Transverse colon (tissue), 4 donors: ENCODE data around the gene SGMS2. TPM values are rescaled to one million over a fixed set of nuclear protein-coding genes. Genes with fewer than 3 reads are reported as not detected.

ENCODE experiments used
- DNase-seq: peaks from one replicate; pipeline ENCODE4 v3.0.0-alpha.2; 2019
- H3K27ac ChIP-seq, 4 donors: fragments of 200-600 bp; sonication (generic); 2 replicates each; pipeline ENCODE4 v1.5.1; 2016 to 2018; ENCODE audit warnings: inconsistent platforms in 4 of 4
- H3K27me3 ChIP-seq: fragments of 200-600 bp; sonication (generic); 2 replicates; pipeline ENCODE4 v1.5.1; 2017; ENCODE audit warnings: inconsistent platforms
- H3K36me3 ChIP-seq, 4 donors: fragments of 200-600 bp; sonication (generic); 2 replicates each; pipeline ENCODE4 v1.5.1; 2017 to 2019; ENCODE audit warnings: inconsistent platforms in 4 of 4
- H3K4me1 ChIP-seq, 4 donors: fragments of 200-600 bp; sonication (generic); 2 replicates each; pipeline ENCODE4 v1.5.1; 2017 to 2020; ENCODE audit warnings: inconsistent platforms in 4 of 4
- H3K4me3 ChIP-seq, 4 donors: fragments of 200-600 bp; sonication (generic); 1 replicate in 1 of 4; 2 replicates in 3 of 4; pipeline versions ENCODE4 v1.5.1 to v1.6.1; 2017 to 2019; ENCODE audit warnings: inconsistent platforms in 4 of 4
- H3K9me3 ChIP-seq, 2 donors: fragments of 200-600 bp; sonication (generic); 2 replicates each; pipeline ENCODE4 v1.5.1; 2017 to 2019; ENCODE audit warnings: inconsistent platforms in 2 of 2
- EP300 ChIP-seq: sonication (generic); formaldehyde crosslinking; IDR thresholded peaks from one replicate; pipeline ENCODE4 v1.6.1; 2017; ENCODE audit warnings: antibody characterized with exemption, low read depth
- POLR2A ChIP-seq: fragments of 450-650 bp; IDR thresholded peaks from one replicate; pipeline ENCODE4 v1.6.1; 2016; ENCODE audit warnings: antibody characterized with exemption, mild to moderate bottlenecking, moderate library complexity
- POLR2AphosphoS5 ChIP-seq, 3 donors: sonication (generic); formaldehyde crosslinking; IDR thresholded peaks; one replicate each; pipeline ENCODE4 v1.6.1; 2016; ENCODE audit warnings: antibody characterized with exemption in 3 of 3
- WGBS, 2 donors: methylation state at CpG; one replicate each; pipeline ENCODE4 v1.1.5; 2018; ENCODE audit warnings: low coverage in 1 of 2; 5-methylcytosine and 5-hydroxymethylcytosine counted together
- in situ Hi-C, 4 donors: fragments of 200-750 bp; cut with MboI; loops; one replicate each; pipeline versions ENCODE4 v1.15.0 to v1.15.1; 2017; ENCODE audit warnings: low sequenced_read_pairs in 3 of 4, low pct_ligation_motif_present in 1 of 4, low pct_unique_long_range_greater_than_20kb in 1 of 4
- intact Hi-C: fragments of 100-400 bp; cut with DNase I; formaldehyde crosslinking; loops from one replicate; pipeline ENCODE4 v1.15.1; 2023; ENCODE audit warnings: low total_unique reads
- total RNA-seq, 4 donors: library from RNA; depleted of rRNA; stranded (reverse); fragments of >200 nt; gene quantifications; one replicate each; pipeline ENCODE4 v1.1.0, GENCODE V29; 2016
- TF ChIP-seq, protein P1 (sequence below), 5 experiments: fragments of 200-600 bp in 3 of 5; fragments of 450-650 bp in 2 of 5; sonication (generic) in 3 of 5; IDR thresholded peaks; 1 replicate in 2 of 5; 2 replicates in 3 of 5; pipeline ENCODE4 v1.5.1; 2016 to 2017; ENCODE audit warnings: antibody characterized with exemption in 5 of 5, inconsistent platforms in 3 of 5, mild to moderate bottlenecking in 2 of 5, moderate library complexity in 1 of 5

SGMS2 gene
- total RNA-seq, 4 donors from 2014 or later, result 75.8 to 203 (median 122) TPM

DNA sequence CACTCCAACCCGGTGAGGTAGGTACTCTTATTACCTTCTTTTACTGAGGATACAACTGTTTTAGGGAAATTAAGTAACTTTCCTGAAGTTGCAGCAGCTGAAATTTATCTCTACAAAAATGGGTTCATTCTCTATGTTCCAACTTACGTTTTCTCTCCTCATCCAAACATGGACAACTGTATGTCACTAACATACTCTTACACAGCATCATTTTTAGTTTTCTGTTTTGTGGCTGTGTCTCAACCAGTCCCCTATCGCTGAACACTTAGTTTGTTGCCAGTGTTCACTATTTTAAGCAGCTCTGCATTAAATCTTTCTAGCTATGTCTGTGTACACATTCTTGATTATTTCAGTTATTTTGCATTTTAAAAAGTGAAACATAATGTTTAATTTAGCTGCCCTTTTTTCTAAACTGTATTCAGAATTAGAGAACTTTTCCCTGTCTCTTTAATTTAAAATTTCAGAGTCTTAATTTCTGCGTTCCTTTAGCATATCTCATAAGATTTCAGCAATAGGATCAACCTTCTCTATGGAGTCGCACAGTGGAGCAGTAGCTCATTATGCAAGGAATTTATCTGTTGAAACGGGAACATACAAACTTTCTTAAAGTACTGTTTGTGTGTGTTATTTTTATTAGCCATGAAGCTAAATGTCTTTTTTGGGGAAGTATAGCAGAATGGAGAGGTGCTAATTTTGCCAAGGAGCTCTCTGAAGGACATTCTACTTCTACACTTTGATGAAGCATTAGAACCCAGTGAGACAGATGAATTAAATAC is 3.8 kb downstream of the SGMS2 start:
- no peaks in the 10 kb centered on the region for H3K9me3 ChIP-seq
- H3K4me1 ChIP-seq, result peaks cover 7 to 40% (median 23%) of the 10 kb centered on the region in 4 donors
- intact Hi-C loops (loop anchor here (10.0 kb wide), 1 partner anchor 76 kb away; no protein-coding TSS in a partner anchor), in situ Hi-C loops (no loop called here)
- peak overlapping the region in 3 of 4 donors; percentile 3 to 98 (median 97) for H3K27ac ChIP-seq
- no peak for DNase-seq
- WGBS, 2 donors, result 78 to 89% methylated on average over 6 of the region's 6 CpGs
- TF ChIP-seq POLR2AphosphoS5 (IDR thresholded peaks at IDR 0.05), result no peak
- TF ChIP-seq EP300, result no peak
- no peak for TF ChIP-seq POLR2A
- TF ChIP-seq, protein P1, sequence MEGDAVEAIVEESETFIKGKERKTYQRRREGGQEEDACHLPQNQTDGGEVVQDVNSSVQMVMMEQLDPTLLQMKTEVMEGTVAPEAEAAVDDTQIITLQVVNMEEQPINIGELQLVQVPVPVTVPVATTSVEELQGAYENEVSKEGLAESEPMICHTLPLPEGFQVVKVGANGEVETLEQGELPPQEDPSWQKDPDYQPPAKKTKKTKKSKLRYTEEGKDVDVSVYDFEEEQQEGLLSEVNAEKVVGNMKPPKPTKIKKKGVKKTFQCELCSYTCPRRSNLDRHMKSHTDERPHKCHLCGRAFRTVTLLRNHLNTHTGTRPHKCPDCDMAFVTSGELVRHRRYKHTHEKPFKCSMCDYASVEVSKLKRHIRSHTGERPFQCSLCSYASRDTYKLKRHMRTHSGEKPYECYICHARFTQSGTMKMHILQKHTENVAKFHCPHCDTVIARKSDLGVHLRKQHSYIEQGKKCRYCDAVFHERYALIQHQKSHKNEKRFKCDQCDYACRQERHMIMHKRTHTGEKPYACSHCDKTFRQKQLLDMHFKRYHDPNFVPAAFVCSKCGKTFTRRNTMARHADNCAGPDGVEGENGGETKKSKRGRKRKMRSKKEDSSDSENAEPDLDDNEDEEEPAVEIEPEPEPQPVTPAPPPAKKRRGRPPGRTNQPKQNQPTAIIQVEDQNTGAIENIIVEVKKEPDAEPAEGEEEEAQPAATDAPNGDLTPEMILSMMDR (IDR thresholded peaks at IDR 0.05), result no peak
- no peaks in the 10 kb centered on the region for H3K27me3 ChIP-seq
- no peak overlapping the region for H3K4me3 ChIP-seq
- no peaks in the 10 kb centered on the region for H3K36me3 ChIP-seq

DNA sequence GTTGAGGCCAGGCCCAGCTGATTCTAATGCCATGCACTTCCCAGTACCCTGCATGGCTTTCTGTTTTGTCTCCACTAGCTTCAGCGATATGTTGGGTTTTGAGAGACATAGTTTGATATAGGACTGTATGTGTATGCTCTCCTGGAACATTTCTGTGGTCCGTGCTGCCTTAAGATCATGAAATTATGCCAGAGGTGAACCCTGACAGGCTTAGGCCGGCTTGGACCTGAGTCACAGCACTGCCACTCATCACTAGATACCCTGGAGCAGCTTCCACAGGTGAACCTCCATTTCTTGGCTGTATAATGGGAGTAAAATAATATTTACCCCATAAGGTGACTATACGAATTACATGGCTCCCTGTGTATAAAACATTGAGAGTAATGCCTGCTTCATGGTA is 6.4 kb downstream of the SGMS2 start:
- Histone ChIP-seq H3K27ac (no peak overlapping the region), H3K4me1 (peaks cover 4 to 43% (median 15%) of the 10 kb centered on the region in 4 donors), H3K9me3 (no peaks in the 10 kb centered on the region), H3K27me3 (no peaks in the 10 kb centered on the region), H3K4me3 (no peak overlapping the region), H3K36me3 (no peaks in the 10 kb centered on the region)
- no peak for TF ChIP-seq POLR2A
- TF ChIP-seq POLR2AphosphoS5 (IDR thresholded peaks at IDR 0.05), result no peak
- no peak for TF ChIP-seq EP300
- WGBS, 2 donors, result 92% methylated on average over 4 of the region's 4 CpGs; no CpG with 5 or more reads in 1 of the 2 donors
- intact Hi-C loops, result no loop called here
- DNase-seq, result no peak
- in situ Hi-C loops, result no loop called here

DNA sequence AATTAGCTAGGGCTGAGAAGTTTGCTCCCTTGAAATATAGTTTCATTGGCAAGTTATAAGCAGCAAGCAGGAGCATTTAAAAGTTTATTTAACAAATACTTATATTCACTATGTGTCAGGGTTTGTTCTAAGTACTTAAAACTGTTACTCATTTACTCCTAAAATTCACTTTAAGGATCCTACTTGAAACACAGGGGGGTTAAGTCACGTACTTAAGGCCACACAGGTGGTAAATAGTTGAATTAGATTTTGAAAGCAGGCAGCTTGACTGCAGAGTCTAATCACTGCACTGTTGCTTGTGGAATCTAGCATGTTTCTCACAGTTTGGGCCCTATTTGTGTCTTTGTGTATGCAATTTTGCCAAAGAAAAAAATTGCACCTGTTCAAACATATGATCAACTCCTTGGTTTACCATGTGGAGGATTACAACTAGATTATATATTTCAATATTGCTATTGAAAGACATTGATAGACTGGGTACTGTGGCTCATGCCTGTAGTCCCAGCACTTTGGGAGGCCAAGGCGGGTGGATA is 7.6 kb downstream of the SGMS2 start:
- WGBS, 2 donors, result 57 to 100% methylated on average over 1 to 2 of the region's 2 CpGs
- in situ Hi-C loops (no loop called here), intact Hi-C loops (no loop called here)
- H3K4me1 ChIP-seq, result peaks cover 8 to 36% (median 14%) of the 10 kb centered on the region in 4 donors
- TF ChIP-seq, protein P1 (IDR thresholded peaks at IDR 0.05), result no peak
- no peak for TF ChIP-seq EP300
- TF ChIP-seq POLR2AphosphoS5 (IDR thresholded peaks at IDR 0.05), result no peak
- no peak for TF ChIP-seq POLR2A
- no peak for DNase-seq
- no peaks in the 10 kb centered on the region for H3K9me3 ChIP-seq
- H3K4me3 ChIP-seq, result no peak overlapping the region
- H3K27ac ChIP-seq, result no peak overlapping the region
- no peaks in the 10 kb centered on the region for H3K27me3 ChIP-seq
- no peaks in the 10 kb centered on the region for H3K36me3 ChIP-seq

DNA sequence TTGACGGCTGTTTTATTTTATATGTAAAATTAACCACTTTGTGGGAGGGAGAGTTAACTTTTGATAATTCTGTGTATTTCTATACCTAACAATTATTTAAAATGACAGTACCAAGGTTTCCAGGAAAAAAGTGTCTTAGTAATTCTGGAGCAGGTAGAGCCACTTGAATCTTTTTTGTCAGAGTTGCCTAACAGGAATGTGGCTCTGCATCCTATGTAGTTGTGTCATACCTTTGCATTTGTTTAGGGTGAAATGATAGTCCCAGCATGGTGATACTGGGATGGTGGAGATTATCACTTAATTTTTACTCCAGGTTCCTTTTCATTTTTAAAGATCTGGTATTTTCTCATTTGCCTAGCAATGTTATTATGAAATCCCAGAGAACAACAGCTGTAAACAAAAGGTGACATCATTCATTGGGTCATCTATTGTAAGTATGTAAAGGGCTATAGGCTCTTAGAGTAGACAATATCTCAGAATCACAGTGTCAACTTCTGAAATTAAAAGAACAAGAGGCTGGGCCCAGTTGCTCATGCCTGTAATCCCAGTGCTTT is 9.6 kb downstream of the SGMS2 start:
- TF ChIP-seq POLR2AphosphoS5 (IDR thresholded peaks at IDR 0.05) (no peak), POLR2A (no peak), EP300 (no peak)
- TF ChIP-seq, protein P1 (IDR thresholded peaks at IDR 0.05), result no peak
- peak overlapping the region in 3 of 4 donors; percentile 12 to 42 (median 31) for H3K27ac ChIP-seq
- no peak overlapping the region for H3K4me3 ChIP-seq
- in situ Hi-C loops, result no loop called here
- H3K36me3 ChIP-seq, result no peaks in the 10 kb centered on the region
- no peak for DNase-seq
- peaks cover 6 to 47% (median 20%) of the 10 kb centered on the region in 4 donors for H3K4me1 ChIP-seq
- WGBS, 2 donors, result 14 to 34% methylated on average over 1 of the region's 1 CpG
- no peaks in the 10 kb centered on the region for H3K27me3 ChIP-seq
- intact Hi-C loops, result no loop called here
- no peaks in the 10 kb centered on the region for H3K9me3 ChIP-seq
